ENCODE data around the gene SYN1. TPM values are rescaled to one million over a fixed set of nuclear protein-coding genes. Genes with fewer than 3 reads are reported as not detected.

SYN1 gene
- total and polyA plus RNA-seq, 12 donors = 0.12 to 16.5 (median 3.8) TPM; not detected in 1

DNA sequence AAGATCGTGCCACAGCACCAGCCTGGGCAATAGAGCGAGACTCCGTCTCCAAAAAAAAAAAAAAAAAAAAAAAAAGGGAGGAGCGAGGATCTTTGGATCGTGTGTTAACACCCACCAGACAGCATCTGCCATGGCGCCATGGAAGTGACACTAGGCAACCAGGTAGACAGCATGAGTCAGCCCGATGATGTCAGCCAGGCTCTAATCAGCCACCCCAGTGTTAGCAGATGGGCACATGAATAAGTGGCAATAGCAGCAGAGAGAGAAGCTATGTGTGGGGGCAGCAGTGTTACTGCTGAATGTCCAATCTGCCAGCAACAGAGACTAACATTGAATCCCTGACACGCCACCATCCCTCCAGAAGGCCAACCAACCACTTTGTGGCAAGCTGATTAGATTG, 6.6 kb downstream of the SYN1 start:
- no peak overlapping the region for H3K27ac ChIP-seq
- 74 to 92% (median 85%) methylated on average over 7 to 8 of the region's 8 CpGs for whole genome bisulfite sequencing, 4 donors
- H3K9me3 ChIP-seq (replicated peaks in 1 of 3) = no peaks in the 10 kb centered on the region
- H3K4me3 ChIP-seq = no peak overlapping the region
- peak in 2 of 7 donors; percentile 5 to 43 for DNase-seq
- TF ChIP-seq POLR2A (IDR thresholded peaks at IDR 0.05) = no peak
- TF ChIP-seq, protein P1, sequence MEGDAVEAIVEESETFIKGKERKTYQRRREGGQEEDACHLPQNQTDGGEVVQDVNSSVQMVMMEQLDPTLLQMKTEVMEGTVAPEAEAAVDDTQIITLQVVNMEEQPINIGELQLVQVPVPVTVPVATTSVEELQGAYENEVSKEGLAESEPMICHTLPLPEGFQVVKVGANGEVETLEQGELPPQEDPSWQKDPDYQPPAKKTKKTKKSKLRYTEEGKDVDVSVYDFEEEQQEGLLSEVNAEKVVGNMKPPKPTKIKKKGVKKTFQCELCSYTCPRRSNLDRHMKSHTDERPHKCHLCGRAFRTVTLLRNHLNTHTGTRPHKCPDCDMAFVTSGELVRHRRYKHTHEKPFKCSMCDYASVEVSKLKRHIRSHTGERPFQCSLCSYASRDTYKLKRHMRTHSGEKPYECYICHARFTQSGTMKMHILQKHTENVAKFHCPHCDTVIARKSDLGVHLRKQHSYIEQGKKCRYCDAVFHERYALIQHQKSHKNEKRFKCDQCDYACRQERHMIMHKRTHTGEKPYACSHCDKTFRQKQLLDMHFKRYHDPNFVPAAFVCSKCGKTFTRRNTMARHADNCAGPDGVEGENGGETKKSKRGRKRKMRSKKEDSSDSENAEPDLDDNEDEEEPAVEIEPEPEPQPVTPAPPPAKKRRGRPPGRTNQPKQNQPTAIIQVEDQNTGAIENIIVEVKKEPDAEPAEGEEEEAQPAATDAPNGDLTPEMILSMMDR (IDR thresholded peaks at IDR 0.05) = no peak
- intact Hi-C loops (cut with DNase I) = no loop called here
- peaks cover 3% of the 10 kb centered on the region for H3K27me3 ChIP-seq
- H3K4me1 ChIP-seq (replicated peaks in 1 of 2) = no peaks in the 10 kb centered on the region
- H3K36me3 ChIP-seq (replicated peaks in 1 of 2) = no peaks in the 10 kb centered on the region

DNA sequence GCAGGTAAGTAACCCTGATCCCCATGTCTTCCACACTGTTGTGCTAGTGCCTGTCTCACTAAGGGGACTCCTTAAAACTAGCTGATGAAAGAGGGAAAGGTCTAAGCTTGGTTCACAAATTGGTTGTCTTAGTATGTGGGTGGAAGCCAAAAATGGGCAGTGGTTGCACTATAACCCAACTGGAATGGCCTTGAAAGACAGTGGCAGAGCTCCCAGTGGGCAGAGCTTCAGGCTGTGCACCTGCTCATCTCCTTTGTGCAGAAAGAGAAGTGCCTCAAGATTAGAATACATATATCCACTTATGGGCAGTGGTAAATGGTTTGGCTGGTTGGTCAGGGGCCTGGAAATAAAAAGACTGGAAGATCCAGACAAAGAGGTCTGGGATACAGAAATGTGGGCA, 7.2 kb downstream of the SYN1 start:
- intact Hi-C loops (cut with DNase I) = no loop called here
- H3K4me1 ChIP-seq (replicated peaks in 1 of 2) = no peaks in the 10 kb centered on the region
- no peaks in the 10 kb centered on the region for H3K9me3 ChIP-seq (replicated peaks in 1 of 3)
- H3K27me3 ChIP-seq = peaks cover 3% of the 10 kb centered on the region
- no peaks in the 10 kb centered on the region for H3K36me3 ChIP-seq (replicated peaks in 1 of 2)
- no peak overlapping the region for H3K27ac ChIP-seq
- peak in 5 of 7 donors; percentile 15 to 56 (median 34) for DNase-seq
- TF ChIP-seq, protein P1 (IDR thresholded peaks at IDR 0.05) = no peak
- no peak for TF ChIP-seq POLR2A (IDR thresholded peaks at IDR 0.05)
- no peak overlapping the region for H3K4me3 ChIP-seq

DNA sequence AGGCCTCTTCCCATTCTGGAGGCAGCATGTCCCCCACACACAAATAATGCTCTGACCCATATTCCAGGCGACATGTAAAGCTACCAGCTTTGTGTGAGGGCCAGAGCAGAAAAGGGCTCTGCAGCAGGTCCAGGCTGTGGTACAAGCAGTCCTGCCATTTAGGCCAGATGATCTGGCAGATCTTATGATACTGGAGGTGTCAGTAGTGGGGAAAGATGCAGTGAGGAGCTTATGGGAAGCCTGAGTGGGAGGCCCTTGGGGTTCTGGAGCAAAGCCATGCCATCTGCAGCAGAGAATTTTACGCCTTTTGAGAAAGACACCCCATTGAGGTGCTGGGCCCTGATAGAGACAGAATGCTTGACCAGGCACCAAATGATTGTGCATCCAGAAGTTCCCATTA, 7.7 kb downstream of the SYN1 start:
- WGBS, 4 donors = 56 to 86% (median 74%) methylated on average over 1 to 2 of the region's 2 CpGs
- TF ChIP-seq POLR2A (IDR thresholded peaks at IDR 0.05) = no peak
- TF ChIP-seq, protein P1 (IDR thresholded peaks at IDR 0.05) = no peak
- Histone ChIP-seq H3K4me3 (no peak overlapping the region), H3K9me3 (replicated peaks in 1 of 3) (no peaks in the 10 kb centered on the region), H3K27ac (no peak overlapping the region), H3K4me1 (replicated peaks in 1 of 2) (no peaks in the 10 kb centered on the region), H3K36me3 (replicated peaks in 1 of 2) (no peaks in the 10 kb centered on the region), H3K27me3 (peaks cover under 1% of the 10 kb centered on the region)
- DNase-seq = peak in 2 of 7 donors; percentile 5 to 21
- intact Hi-C loops (cut with DNase I) = no loop called here

DNA sequence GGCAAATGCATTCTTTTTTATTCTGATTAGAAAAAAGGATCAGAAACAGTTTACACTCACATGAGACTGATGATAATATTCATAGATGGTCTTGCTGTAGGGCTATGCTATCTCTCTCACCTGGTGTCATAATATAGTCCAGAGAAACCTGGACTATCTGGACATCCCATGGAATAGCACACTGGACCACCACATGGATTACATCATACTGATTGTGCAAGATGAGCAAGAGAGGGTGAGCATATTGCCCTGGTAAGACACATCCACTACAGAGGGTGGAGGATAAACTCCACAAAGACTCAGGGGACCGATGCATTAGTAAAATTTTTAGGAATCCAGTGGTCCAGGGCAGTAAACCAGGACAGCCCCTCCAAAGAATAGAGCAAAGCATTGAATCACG, 8.2 kb downstream of the SYN1 start:
- intact Hi-C loops (cut with DNase I) = no loop called here

More for the DNA sequence above, 8.2 kb downstream of the SYN1 start:
- no peaks in the 10 kb centered on the region for H3K4me1 ChIP-seq (replicated peaks in 1 of 2)
- no peak overlapping the region for H3K4me3 ChIP-seq
- WGBS, 4 donors = 43 to 85% (median 78%) methylated on average over 2 of the region's 2 CpGs; no CpG with 5 or more reads in 1 of the 4 donors
- no peaks in the 10 kb centered on the region for H3K36me3 ChIP-seq (replicated peaks in 1 of 2)
- no peaks in the 10 kb centered on the region for H3K9me3 ChIP-seq (replicated peaks in 1 of 3)
- no peak for TF ChIP-seq POLR2A (IDR thresholded peaks at IDR 0.05)
- TF ChIP-seq, protein P1 (IDR thresholded peaks at IDR 0.05) = no peak
- no peaks in the 10 kb centered on the region for H3K27me3 ChIP-seq
- DNase-seq = no peak
- H3K27ac ChIP-seq = no peak overlapping the region
